ENCODE measurements around the gene RIC8B. TPM values are rescaled to one million over a fixed set of nuclear protein-coding genes. Genes with fewer than 3 reads are reported as not detected.

Gene RIC8B
- polyA plus RNA-seq, 3 donors, result 2.7 to 3.8 (median 2.7) TPM

GRCh38 chr12:106914796-106915634 is 140.5 kb downstream of the RIC8B start:
- Mint-ChIP-seq H3K36me3 (peaks cover 0 to 1% of the 10 kb centered on the region in 2 donors), H3K4me3 (peak overlapping the region in 1 of 2 donors; percentile 78), H3K27ac (no peak overlapping the region), H3K9me3 (peaks cover 0 to 22% (median 11%) of the 10 kb centered on the region in 7 donors), H3K27me3 (ENCODE audit: low read depth in 3 of 3) (peaks cover 95 to 99% (median 97%) of the 10 kb centered on the region in 3 donors), H3K4me1 (peaks cover 4% of the 10 kb centered on the region)
- no CpG with 5 or more reads among the region's 3 CpGs for WGBS (ENCODE audit: insufficient coverage)
- Histone ChIP-seq H3K27me3 (ENCODE audit: control insufficient read depth in 2 of 2, insufficient read depth in 2 of 2, low read length in 2 of 2) (peaks cover 95 to 99% of the 10 kb centered on the region in 2 donors), H3K4me1 (ENCODE audit: control insufficient read depth in 1 of 2, insufficient read depth in 2 of 2, low read length in 2 of 2) (peaks cover 0 to 5% of the 10 kb centered on the region in 2 donors), H3K79me2 (ENCODE audit: insufficient read depth, low read length) (no peaks in the 10 kb centered on the region), H3K4me2 (replicated peaks; ENCODE audit: extremely low read depth, low read length, poor library complexity, severe bottlenecking) (no peak overlapping the region), H3K4me3 (replicated peaks in 1 of 3; ENCODE audit: low read depth in 2 of 3, low read length in 3 of 3) (no peak overlapping the region), H3K27ac (ENCODE audit: low read depth in 1 of 2, low read length in 2 of 2) (no peak overlapping the region), H3K36me3 (replicated peaks in 1 of 2; ENCODE audit: control insufficient read depth in 1 of 2, insufficient read depth in 2 of 2, low read length in 2 of 2) (no peaks in the 10 kb centered on the region), H4K20me1 (ENCODE audit: insufficient read depth, low read length) (peaks cover 66% of the 10 kb centered on the region), H2AFZ (ENCODE audit: insufficient read depth, low read depth, low read length, poor library complexity, severe bottlenecking) (no peak overlapping the region), H3K9ac (ENCODE audit: insufficient read depth, low read length, poor library complexity, severe bottlenecking) (no peak overlapping the region), H3K9me3 (replicated peaks in 1 of 2; ENCODE audit: control insufficient read depth in 1 of 2, insufficient read depth in 1 of 2, low read length in 2 of 2) (peaks cover 4 to 48% of the 10 kb centered on the region in 2 donors)
- intact Hi-C loops (cut with micrococcal nuclease), result no loop called here
- DNase-seq, result no peak
- TF ChIP-seq CTCF (IDR thresholded peaks at IDR 0.05), result no peak

- Mint-ChIP-seq H3K4me1 (peaks cover under 1% of the 10 kb centered on the region), H3K27me3 (ENCODE audit: low read depth in 3 of 3) (peaks cover 97 to 99% (median 98%) of the 10 kb centered on the region in 3 donors), H3K27ac (no peak overlapping the region), H3K4me3 (peak overlapping the region in 1 of 2 donors; percentile 78), H3K36me3 (peaks cover 0 to 1% of the 10 kb centered on the region in 2 donors), H3K9me3 (peaks cover 0 to 19% (median 11%) of the 10 kb centered on the region in 7 donors)
- peaks cover 4 to 48% of the 10 kb centered on the region in 2 donors for H3K9me3 ChIP-seq (replicated peaks in 1 of 2; ENCODE audit: control insufficient read depth in 1 of 2, insufficient read depth in 1 of 2, low read length in 2 of 2)
- no peak overlapping the region for H3K4me3 ChIP-seq (replicated peaks in 1 of 3; ENCODE audit: low read depth in 2 of 3, low read length in 3 of 3)
- H3K27ac ChIP-seq (ENCODE audit: low read depth in 1 of 2, low read length in 2 of 2), result no peak overlapping the region
- no peak for DNase-seq
- no peak for TF ChIP-seq CTCF (IDR thresholded peaks at IDR 0.05)
- H2AFZ ChIP-seq (ENCODE audit: insufficient read depth, low read depth, low read length, poor library complexity, severe bottlenecking), result no peak overlapping the region
- no peak overlapping the region for H3K9ac ChIP-seq (ENCODE audit: insufficient read depth, low read length, poor library complexity, severe bottlenecking)
- H3K4me2 ChIP-seq (replicated peaks; ENCODE audit: extremely low read depth, low read length, poor library complexity, severe bottlenecking), result no peak overlapping the region
- intact Hi-C loops (cut with micrococcal nuclease), result no loop called here
- no peaks in the 10 kb centered on the region for H3K79me2 ChIP-seq (ENCODE audit: insufficient read depth, low read length)
- 100% methylated on average over 1 of the region's 5 CpGs for WGBS (ENCODE audit: insufficient coverage)
- peaks cover 98 to 100% of the 10 kb centered on the region in 2 donors for H3K27me3 ChIP-seq (ENCODE audit: control insufficient read depth in 2 of 2, insufficient read depth in 2 of 2, low read length in 2 of 2)
- H4K20me1 ChIP-seq (ENCODE audit: insufficient read depth, low read length), result peaks cover 60% of the 10 kb centered on the region
- no peaks in the 10 kb centered on the region for H3K4me1 ChIP-seq (ENCODE audit: control insufficient read depth in 1 of 2, insufficient read depth in 2 of 2, low read length in 2 of 2)
- H3K36me3 ChIP-seq (replicated peaks in 1 of 2; ENCODE audit: control insufficient read depth in 1 of 2, insufficient read depth in 2 of 2, low read length in 2 of 2), result no peaks in the 10 kb centered on the region
Observed at GRCh38 chr12:106915635-106916026, 141.1 kb downstream of the RIC8B start.

All from CD14-positive monocyte (primary cell).